Hematopoietic multipotent progenitor cell treated with erythropoietin and hydrocortisone succinate and interleukin-3 and kit ligand, for 17 days (in vitro differentiated cells): ENCODE data around the gene SLIT1.
A peak's percentile ranks its signal among the peaks of the same experiment; 100 is the strongest.

Source experiments
- DNase-seq: peaks from one replicate; pipeline ENCODE4 v3.0.0-alpha.2; 2015; ENCODE audit warnings: low spot score

Gene SLIT1

DNA sequence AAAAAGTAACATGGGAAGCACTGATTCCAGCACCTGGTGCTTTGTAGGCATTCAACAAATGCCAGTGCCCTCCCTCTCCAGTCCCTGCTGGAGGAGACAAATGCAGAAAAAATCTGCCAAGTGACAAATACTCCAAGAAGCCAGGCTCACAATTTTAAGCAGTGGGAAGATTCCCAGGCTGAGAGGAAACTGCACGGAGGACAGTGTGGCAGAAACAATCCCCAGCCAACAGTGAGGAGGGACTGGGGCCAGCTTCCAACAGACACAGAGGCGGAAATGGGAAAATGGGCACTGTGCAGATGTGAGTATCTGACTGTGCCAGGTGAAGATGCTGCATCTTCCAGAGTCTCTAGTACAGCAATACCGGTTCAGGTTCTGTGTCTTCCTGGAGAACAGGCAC, 106.3 kb downstream of the SLIT1 start:
- no peak for DNase-seq

- no peak for DNase-seq
Measured at GRCh38 chr10:97078938-97079445, 106.8 kb downstream of the SLIT1 start.

DNA sequence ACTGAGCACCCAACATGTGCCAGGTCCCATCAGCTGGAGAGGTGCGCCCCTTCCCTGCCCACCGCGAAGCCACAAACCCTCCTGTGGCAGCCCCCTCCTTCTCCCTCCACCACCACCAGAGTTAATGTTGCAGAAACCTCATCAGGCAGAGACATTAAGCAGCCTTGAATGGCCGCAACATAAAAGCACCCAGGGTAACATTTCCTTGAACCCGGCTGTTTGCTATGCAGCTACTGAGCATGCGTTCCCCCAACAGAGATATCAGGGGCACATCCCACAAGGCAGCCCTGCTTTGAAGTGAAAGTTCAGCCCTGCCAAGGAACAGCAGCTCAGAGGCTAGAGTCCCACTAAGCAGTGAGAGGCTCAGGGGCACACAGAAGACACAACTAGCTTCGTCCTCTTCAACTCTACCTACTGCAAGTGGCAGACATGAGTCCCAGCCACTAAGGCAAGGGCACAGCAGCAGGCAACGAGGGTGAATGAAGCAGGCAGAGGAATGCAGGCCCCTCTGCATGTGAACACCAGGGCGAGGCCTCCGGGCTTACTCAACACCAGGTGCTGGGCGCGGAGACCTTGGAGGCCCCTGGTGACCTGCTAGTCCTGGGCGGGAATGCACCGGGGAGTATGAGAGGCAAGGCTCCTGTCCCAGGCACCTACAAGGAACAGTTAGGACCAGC, 107.4 kb downstream of the SLIT1 start:
- no peak for DNase-seq

DNA sequence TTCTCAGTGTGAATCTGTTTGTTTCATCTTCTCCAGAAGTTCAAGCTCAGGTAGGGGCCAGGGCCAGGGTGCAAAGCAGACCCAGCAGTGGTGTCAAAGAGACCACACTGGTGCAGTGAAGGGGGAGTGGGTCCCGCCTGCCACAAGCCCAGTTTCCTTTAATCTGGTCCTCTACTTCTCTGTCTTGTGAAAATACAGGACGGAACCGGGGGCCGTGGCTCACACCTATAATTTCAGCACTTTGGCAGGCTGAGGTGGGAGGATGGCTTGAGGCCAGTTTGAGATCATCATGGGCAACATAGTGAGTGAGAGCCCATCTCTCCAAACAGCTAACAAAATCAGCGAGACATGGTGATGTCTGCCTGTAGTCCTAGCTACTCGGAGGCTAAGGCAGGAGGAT, 109.0 kb downstream of the SLIT1 start:
- no peak for DNase-seq

GRCh38 chr10:97075961-97076525, 109.7 kb downstream of the SLIT1 start:
- no peak for DNase-seq

GRCh38 chr10:97075421-97075820, 110.3 kb downstream of the SLIT1 start:
- DNase-seq = no peak

GRCh38 chr10:97074256-97075145, 111.3 kb downstream of the SLIT1 start:
- no peak for DNase-seq

- peak; percentile 60 for DNase-seq
Measured at GRCh38 chr10:97072851-97073665, 112.7 kb downstream of the SLIT1 start.

DNA sequence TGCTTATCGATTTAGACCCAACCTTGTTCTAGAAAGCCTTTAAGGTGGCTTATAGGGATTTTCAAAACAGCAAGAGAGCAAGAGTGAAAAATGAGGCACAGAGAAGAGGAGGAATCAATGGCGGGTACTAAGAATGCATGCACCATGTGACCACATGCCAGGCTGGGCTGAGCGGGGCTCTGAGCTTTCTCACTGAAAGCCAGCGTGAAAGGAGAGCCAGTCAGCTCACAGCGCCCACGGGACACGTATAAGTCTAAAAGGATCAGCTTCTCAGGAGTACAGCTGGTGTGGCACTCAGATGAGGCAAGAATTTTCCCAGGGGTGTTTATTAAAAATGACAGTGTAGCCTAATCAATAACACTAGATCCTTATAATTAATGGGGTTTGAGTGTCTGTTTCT, 114.3 kb downstream of the SLIT1 start:
- DNase-seq = no peak

- DNase-seq = no peak
Measured at GRCh38 chr10:97069576-97070362, 116.0 kb downstream of the SLIT1 start.

GRCh38 chr10:97069026-97069425, 116.7 kb downstream of the SLIT1 start:
- no peak for DNase-seq

DNA sequence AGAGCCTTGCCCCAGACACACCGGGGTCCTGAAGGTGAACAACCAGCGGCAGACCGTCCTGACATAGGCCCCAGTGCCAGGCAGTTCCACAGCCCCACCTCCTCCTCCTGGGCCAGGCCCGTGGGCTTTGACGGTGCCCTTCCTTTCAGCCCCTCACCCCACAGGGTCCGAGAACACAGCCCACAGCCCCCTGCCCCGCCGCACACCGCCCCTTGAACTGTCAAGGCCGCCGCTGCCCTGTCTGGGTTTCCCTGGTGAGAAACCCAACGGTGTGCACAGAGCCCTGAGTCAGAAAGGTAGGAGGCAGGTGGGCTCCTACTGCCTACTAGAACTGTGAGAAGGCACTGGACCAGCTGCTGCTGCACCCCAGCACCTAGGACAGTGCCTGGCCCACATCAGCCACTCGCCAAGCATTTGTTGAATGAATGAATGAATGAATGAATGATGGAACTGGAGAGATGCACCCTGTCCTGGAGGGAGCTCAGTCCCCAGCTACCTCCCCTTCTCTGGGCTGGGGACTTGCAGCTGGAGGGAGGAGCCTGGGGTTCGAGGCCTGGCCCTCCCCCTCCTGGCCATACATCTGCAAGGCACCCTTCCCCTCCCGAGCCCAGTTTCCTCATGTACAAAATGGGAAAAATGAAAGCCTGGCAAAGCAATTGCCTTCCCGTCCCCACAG, 117.9 kb downstream of the SLIT1 start:
- DNase-seq = no peak

- DNase-seq = no peak
Measured at GRCh38 chr10:97066877-97067555, 118.7 kb downstream of the SLIT1 start.

- no peak for DNase-seq
Measured at GRCh38 chr10:97065686-97066660, 119.8 kb downstream of the SLIT1 start.

DNA sequence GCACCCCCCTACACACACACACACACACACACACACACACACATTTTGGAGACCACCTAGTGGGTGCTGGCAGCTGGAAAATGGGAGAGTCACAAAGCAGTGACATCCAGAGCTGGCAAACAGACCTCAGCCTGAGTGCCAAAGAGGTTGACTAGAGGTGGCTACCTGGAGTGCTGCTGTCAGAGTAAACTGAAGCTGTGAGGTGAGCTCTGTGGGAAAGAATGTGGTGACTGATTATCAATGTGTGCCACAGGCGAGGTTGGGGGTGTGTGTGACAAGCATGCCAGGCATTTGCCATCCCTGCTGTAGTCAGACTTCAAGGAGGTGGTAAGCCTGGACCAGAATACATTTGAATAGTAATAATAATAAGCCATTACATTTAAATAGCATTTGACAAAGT, 120.6 kb downstream of the SLIT1 start:
- DNase-seq = no peak

- DNase-seq = no peak
Measured at GRCh38 chr10:97063983-97064837, 121.5 kb downstream of the SLIT1 start.

GRCh38 chr10:97063271-97063982, 122.3 kb downstream of the SLIT1 start:
- DNase-seq = no peak
